Measurements from ENCODE around the gene SAMD4A.

Gene SAMD4A

GRCh38 chr14:54660604-54661111, 93.7 kb downstream of the SAMD4A start:
- DNase-seq (ENCODE audit: low read depth), result no peak
- TF ChIP-seq CTCF (IDR thresholded peaks at IDR 0.05; ENCODE audit: insufficient read depth, low read depth, low read length, missing control alignments), result no peak
- no peak overlapping the region for H3K4me3 ChIP-seq (ENCODE audit: low read length)

GRCh38 chr14:54662491-54663133, 95.7 kb downstream of the SAMD4A start:
- TF ChIP-seq CTCF (IDR thresholded peaks at IDR 0.05; ENCODE audit: insufficient read depth, low read depth, low read length, missing control alignments), result no peak
- DNase-seq (ENCODE audit: low read depth), result no peak

GRCh38 chr14:54664961-54665360, 98.0 kb downstream of the SAMD4A start:
- TF ChIP-seq CTCF (IDR thresholded peaks at IDR 0.05; ENCODE audit: insufficient read depth, low read depth, low read length, missing control alignments), result no peak
- DNase-seq (ENCODE audit: low read depth), result no peak

More at GRCh38 chr14:54662491-54663133, 95.7 kb downstream of the SAMD4A start:
- no peak overlapping the region for H3K4me3 ChIP-seq (ENCODE audit: low read length)

GRCh38 chr14:54665946-54666345, 99.0 kb downstream of the SAMD4A start:
- no peak for TF ChIP-seq CTCF (IDR thresholded peaks at IDR 0.05; ENCODE audit: insufficient read depth, low read depth, low read length, missing control alignments)
- H3K4me3 ChIP-seq (ENCODE audit: low read length), result no peak overlapping the region
- DNase-seq (ENCODE audit: low read depth), result peak; percentile 47

More at GRCh38 chr14:54664961-54665360, 98.0 kb downstream of the SAMD4A start:
- H3K4me3 ChIP-seq (ENCODE audit: low read length), result no peak overlapping the region

- DNase-seq (ENCODE audit: low read depth), result no peak
- no peak for TF ChIP-seq CTCF (IDR thresholded peaks at IDR 0.05; ENCODE audit: insufficient read depth, low read depth, low read length, missing control alignments)
- H3K4me3 ChIP-seq (ENCODE audit: low read length), result no peak overlapping the region
These were observed 100.3 kb downstream of the SAMD4A start for GRCh38 chr14:54667026-54667744.

GRCh38 chr14:54667764-54668163, 100.8 kb downstream of the SAMD4A start:
- no peak overlapping the region for H3K4me3 ChIP-seq (ENCODE audit: low read length)
- TF ChIP-seq CTCF (IDR thresholded peaks at IDR 0.05; ENCODE audit: insufficient read depth, low read depth, low read length, missing control alignments), result no peak
- no peak for DNase-seq (ENCODE audit: low read depth)
